Gastrocnemius medialis (tissue), 4 donors: ENCODE results near the gene ZBTB20.

Experiments used
- CTCF ChIP-seq, 5 experiments: fragments of 450-650 bp in 3 of 5; fragments of 200-600 bp in 2 of 5; sonication (generic) in 2 of 5; IDR thresholded peaks in 4 of 5; conservative IDR thresholded peaks in 1 of 5; 1 replicate in 4 of 5; 2 replicates in 1 of 5; pipeline ENCODE4 v1.5.1; 2016 to 2019; ENCODE audit warnings: antibody characterized with exemption in 5 of 5, mild to moderate bottlenecking in 3 of 5, moderate library complexity in 3 of 5
- POLR2A ChIP-seq, 2 donors: fragments of 450-650 bp; IDR thresholded peaks; one replicate each; pipeline ENCODE4 v1.6.1; 2017; ENCODE audit warnings: antibody characterized with exemption in 2 of 2, mild to moderate bottlenecking in 2 of 2, moderate library complexity in 2 of 2

GRCh38 chr3:114435386-114436115, 711.5 kb downstream of the ZBTB20 start:
- TF ChIP-seq POLR2A (IDR thresholded peaks at IDR 0.05): no peak
- no peak for TF ChIP-seq CTCF (IDR thresholded peaks at IDR 0.05 in 4 of 5, conservative IDR thresholded peaks at IDR 0.05 in 1 of 5)
